NCI-H345 (cell line): ENCODE measurements around the gene GAK.
"Not testable (repeated sequence)": the region's sequence is repeated elsewhere in the genome, so short reads cannot be mapped to it uniquely, and the experiment has no call there.

ENCODE experiments used
- DNase-seq: peaks from one replicate; lab custom pipeline; 2025; lab: John Stamatoyannopoulos, UW

Gene GAK

GRCh38 chr4:952881-953573 is 20.9 kb upstream of the GAK start:
- DNase-seq, result no peak

DNA sequence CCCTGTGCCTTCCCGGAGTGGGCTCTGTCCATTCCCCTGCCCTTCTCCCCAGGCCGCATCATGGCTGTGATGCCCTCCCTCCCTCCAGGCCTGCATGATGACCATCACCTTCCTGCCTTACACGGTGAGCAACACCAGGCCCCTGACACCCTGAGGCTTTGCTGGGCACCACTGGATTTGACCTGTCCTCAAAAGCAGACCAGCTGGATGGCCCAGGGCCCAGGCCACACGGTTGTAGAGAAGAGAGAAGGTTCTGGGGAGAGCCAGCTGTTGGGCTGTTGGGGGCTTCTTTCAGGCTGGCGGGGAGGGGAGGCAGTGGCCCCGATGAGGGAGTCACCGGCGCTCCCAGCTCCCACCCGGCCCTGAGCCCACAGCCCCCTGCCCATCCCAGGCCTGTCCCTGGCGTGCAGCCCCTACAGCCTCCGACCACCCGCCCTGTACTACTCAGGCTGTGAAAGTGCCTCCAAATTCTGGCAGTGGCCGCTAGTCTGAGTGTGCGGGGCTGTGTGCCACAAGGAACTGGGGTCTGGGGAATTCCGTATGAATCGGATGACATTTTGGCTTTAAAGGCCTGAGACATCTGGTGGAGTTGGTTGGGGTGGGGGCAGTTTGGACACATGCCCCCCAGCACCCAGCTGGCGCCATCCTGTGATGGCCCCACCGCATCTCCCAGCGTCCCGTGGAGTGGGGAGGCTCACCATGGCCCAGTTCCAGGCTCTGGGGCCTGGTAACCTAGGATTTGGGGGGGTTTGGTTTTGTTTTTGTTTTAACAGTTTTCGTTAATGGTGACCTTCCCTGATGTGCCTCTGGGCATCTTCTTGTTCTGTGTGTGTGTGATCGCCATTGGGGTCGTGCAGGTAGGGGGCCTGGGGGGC is 19.7 kb upstream of the GAK start:
- DNase-seq, result no peak

DNA sequence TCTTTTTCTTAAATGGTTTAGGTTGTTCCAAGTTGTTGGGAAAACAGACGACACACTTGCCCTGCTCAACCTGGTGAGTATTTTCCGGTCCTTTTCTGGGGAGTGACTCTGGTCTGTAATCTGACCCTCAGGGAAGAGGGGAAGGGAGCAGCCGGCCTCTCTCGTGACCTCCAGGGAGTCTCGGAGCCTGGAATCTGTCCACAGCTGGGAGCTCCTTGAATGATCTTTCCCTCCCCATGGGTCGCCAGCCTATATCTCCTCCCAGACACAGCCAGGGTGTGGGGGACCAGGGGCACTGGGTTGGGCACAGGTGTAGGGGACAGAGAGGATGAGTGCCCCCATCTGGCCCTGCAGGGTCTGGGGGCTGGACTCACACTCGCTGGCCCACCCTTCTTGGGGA is 19.1 kb upstream of the GAK start:
- no peak for DNase-seq

GRCh38 chr4:950136-951020 is 18.3 kb upstream of the GAK start:
- no peak for DNase-seq

- no peak for DNase-seq
Measured at GRCh38 chr4:949656-950055, 17.5 kb upstream of the GAK start.

DNA sequence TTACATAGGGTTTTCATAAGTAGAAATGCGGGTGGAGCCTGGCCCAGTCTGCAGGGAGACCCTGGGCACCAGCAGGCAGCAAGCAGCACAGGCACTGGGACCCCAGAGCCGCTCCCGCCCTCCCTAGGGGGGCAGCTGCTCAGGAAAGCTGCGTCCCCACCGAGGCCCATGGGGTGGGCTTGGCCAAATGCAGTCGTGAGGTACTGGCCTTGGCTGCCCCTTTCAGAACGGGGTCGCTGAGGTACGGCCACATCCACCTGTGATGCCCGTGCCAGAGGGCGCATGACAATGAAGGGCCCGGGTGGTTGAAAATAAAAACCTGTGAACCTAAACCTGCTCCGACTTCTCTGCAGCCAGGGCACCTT is 16.8 kb upstream of the GAK start:
- DNase-seq, result no peak

- no peak for DNase-seq
Measured at GRCh38 chr4:948101-948935, 16.2 kb upstream of the GAK start.

GRCh38 chr4:947491-947971 is 15.4 kb upstream of the GAK start:
- DNase-seq, result no peak

DNA sequence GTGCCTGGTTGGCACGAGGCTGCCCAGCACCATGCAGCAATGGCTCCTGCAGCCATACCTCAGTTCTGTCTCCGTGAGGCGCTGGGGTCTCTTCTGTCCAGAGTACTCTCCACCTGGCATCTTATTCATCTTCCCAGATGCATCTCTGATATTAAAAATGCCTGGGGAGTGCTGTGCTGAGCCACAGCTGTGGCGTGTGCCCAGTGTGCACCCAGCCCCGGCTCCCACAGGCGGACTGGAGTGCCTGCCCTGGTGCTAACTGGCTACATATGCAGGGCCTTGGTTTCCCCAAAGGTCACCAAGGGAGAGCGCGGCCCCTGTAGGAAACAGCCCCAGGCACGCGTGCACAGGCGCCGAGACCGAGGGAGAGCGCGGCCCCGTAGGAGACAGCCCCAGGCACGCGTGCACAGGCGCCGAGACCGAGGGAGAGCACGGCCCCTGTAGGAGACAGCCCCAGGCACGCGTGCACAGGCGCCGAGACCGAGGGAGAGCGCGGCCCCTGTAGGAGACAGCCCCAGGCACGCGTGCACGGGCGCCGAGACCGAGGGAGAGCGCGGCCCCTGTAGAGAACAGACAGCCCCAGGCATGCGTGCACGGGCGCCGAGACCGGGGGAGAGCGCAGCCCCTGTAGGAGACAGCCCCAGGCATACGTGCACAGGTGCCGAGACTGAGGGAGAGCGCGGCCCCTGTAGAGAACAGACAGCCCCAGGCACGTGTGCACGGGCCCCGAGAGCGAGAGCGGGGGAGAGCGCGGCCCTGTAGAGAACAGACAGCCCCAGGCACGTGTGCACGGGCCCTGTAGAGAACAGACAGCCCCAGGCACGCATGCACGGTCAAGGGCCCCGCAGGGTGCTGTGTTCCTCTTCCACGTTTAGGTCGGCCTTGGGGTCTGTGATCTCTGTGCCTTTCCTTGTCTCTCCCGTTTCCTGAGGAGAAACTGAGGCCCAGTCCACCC is 14.7 kb upstream of the GAK start:
- no peak for DNase-seq

GRCh38 chr4:946103-946450 is 14.0 kb upstream of the GAK start:
- no peak for DNase-seq

GRCh38 chr4:945274-946102 is 13.4 kb upstream of the GAK start:
- DNase-seq, result no peak

DNA sequence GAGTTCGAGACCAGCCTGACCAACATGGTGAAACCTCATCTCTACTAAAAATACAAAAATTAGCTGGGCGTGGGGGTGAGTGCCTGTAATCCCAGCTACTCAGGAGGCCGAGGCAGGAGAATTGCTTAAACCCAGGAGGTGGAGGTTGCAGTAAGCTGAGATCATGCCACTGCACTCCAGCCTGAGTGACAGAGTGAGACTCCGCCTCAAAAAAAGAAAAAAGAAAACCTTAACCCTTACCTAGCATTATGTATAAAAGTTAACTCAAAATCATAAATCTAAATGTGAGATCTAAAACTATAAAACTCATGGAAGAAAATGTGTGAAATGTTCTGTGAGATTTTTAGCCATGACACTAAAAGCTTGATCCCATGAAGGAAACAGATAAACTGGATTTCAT is 7.4 kb upstream of the GAK start:
- not testable (repeated sequence) for DNase-seq

- peak; percentile 24 for DNase-seq
Measured at GRCh38 chr4:932713-933070, 576 bp upstream of the GAK start.

DNA sequence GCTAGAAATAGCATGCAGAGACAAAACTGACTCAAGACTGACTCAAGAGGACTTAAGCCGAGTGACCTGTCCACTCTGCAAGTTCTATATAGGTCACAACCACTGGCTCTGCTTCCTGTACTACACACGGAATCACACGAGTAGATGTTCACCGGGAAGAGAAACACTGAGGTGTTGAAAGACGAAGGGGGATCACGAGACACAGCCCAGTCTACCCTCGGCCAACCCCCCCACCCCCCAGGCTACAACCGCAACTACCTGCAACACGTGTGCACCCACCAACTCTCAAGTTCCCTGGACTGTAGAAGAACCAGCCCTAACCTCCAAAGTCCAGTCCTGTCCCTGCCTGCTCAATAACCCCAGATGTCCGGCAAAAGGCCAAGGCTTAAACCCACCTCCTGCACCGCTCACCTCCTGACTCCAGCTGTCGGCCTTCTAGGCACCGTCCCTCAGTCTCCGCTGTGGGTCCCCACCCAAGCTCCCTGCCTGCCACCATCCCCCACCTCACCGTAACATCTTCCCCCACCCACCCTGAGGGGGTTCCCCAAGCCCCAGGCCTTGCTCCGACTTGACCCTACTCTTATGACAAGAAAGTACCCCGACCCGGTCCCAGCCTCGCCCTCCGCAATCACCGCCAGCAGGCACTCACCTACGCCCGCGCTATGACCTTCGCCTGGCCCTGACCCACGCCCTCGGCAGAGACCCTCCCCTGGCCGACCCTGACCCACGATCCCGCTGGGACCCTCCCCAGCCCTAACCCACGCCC is 739 bp downstream of the GAK start:
- no peak for DNase-seq

- no peak for DNase-seq
Measured at GRCh38 chr4:930827-931193, 1.3 kb downstream of the GAK start.

DNA sequence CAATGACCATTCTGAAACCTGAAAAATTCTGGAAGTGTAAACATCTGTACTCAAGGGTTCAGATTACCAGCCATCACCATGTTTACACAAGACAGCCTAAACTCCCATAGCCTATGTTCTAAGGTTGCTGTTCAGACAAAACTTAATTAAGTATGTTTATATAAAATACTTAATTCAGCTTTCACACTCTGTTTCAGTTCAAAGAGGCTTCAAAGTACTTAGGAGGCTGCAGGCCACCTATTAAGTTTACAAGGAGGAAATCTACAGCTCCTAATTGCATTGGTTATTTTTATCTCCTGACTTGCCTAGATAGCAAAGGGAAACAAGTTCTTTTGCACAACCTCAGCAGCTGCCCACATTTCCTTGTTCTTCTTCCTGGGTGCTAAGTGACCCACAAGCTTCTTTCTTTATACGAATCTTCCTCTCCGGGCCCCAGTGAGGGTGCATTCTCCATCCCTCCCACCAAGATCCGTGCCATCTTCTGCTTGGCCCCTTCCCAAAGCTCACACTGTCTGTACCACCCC is 2.0 kb downstream of the GAK start:
- DNase-seq, result no peak

GRCh38 chr4:929096-929765 is 2.9 kb downstream of the GAK start:
- DNase-seq, result no peak

DNA sequence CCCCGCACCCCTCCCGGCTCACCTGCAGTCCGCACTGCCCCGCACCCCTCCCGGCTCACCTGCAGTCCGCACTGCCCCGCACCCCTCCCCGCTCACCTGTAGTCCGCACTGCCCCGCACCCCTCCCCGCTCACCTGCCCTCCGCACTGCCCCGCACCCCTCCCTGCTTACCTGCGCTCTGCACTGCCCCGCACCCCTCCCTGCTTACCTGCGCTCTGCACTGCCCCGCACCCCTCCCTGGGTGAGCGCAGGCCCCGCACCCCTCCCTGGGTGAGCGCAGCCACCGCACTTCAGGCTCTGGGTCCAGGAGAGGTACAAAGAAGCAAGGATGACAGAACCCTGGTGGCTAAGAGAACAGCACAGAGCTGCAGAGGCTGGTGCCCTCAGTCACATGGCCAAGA is 4.5 kb downstream of the GAK start:
- not testable (repeated sequence) for DNase-seq
